Parathyroid adenoma (tissue), 2 donors: ENCODE results near the gene CNFN.

Experiments
- H2AFZ ChIP-seq: fragments of 300-600 bp; sonication (generic); one replicate; pipeline ENCODE4 v1.7.0; 2017; ENCODE audit warnings: antibody characterized with exemption, mild to moderate bottlenecking
- H3K27ac ChIP-seq: fragments of 300-600 bp; sonication (generic); one replicate; pipeline ENCODE4 v1.7.0; 2017
- H3K27me3 ChIP-seq: fragments of 300-600 bp; sonication (generic); one replicate; pipeline ENCODE4 v1.7.0; 2017; ENCODE audit warnings: low read length; ENCODE audit not compliant: control insufficient read depth, insufficient read depth
- H3K36me3 ChIP-seq: fragments of 300-600 bp; sonication (generic); one replicate; pipeline ENCODE4 v1.7.0; 2017; ENCODE audit warnings: low read length; ENCODE audit not compliant: control insufficient read depth, insufficient read depth
- H3K4me1 ChIP-seq: fragments of 300-600 bp; sonication (generic); one replicate; pipeline ENCODE4 v1.7.0; 2017; ENCODE audit warnings: control low read depth
- H3K4me2 ChIP-seq: fragments of 300-600 bp; sonication (generic); one replicate; pipeline ENCODE4 v1.7.0; 2017; ENCODE audit warnings: low read length
- H3K4me3 ChIP-seq: fragments of 300-600 bp; sonication (generic); one replicate; pipeline ENCODE4 v1.7.0; 2017; ENCODE audit warnings: low read depth, low read length
- H3K79me2 ChIP-seq: fragments of 300-600 bp; sonication (generic); one replicate; pipeline ENCODE4 v1.7.0; 2017; ENCODE audit warnings: control low read depth
- H3K9ac ChIP-seq: fragments of 300-600 bp; sonication (generic); one replicate; pipeline ENCODE4 v1.7.0; 2017; ENCODE audit warnings: mild to moderate bottlenecking
- H3K9me3 ChIP-seq: fragments of 300-600 bp; sonication (generic); one replicate; pipeline ENCODE4 v1.7.0; 2017; ENCODE audit warnings: low read length; ENCODE audit not compliant: control insufficient read depth
- TF ChIP-seq, protein P1 (sequence below): fragments of 300-600 bp; sonication (generic); IDR thresholded peaks from one replicate; pipeline ENCODE4 v1.7.0; 2017; ENCODE audit warnings: antibody characterized with exemption, mild to moderate bottlenecking
- donor health status: primary hyperparathyroidism.

The CNFN gene

DNA sequence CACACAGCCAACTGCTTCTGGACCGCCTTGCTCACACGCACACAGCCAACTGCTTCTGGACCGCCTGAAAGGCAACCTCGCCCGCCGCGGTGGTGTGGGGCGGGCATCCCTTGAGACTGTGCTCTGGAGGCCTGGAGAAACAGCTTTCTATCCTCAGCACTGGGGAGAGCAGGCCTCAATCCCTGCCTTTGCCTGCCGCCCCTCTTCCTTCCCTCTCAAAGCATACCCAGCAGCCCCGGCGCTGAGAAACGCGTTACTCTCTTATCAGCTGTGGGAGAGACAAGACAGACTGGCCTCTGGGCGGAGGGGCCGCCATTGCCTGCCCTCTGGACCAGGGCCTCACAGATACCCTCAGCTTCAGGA is 34.2 kb upstream of the CNFN start:
- TF ChIP-seq, protein P1, sequence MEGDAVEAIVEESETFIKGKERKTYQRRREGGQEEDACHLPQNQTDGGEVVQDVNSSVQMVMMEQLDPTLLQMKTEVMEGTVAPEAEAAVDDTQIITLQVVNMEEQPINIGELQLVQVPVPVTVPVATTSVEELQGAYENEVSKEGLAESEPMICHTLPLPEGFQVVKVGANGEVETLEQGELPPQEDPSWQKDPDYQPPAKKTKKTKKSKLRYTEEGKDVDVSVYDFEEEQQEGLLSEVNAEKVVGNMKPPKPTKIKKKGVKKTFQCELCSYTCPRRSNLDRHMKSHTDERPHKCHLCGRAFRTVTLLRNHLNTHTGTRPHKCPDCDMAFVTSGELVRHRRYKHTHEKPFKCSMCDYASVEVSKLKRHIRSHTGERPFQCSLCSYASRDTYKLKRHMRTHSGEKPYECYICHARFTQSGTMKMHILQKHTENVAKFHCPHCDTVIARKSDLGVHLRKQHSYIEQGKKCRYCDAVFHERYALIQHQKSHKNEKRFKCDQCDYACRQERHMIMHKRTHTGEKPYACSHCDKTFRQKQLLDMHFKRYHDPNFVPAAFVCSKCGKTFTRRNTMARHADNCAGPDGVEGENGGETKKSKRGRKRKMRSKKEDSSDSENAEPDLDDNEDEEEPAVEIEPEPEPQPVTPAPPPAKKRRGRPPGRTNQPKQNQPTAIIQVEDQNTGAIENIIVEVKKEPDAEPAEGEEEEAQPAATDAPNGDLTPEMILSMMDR = no peak
- Histone ChIP-seq H3K9ac (no peak overlapping the region), H2AFZ (peak overlapping the region; percentile 96), H3K27ac (peak overlapping the region; percentile 43), H3K4me2 (peak overlapping the region; percentile 94), H3K9me3 (no peaks in the 10 kb centered on the region), H3K79me2 (peaks cover 2% of the 10 kb centered on the region), H3K27me3 (no peaks in the 10 kb centered on the region), H3K36me3 (no peaks in the 10 kb centered on the region), H3K4me1 (peaks cover 10% of the 10 kb centered on the region), H3K4me3 (peak overlapping the region; percentile 79)

DNA sequence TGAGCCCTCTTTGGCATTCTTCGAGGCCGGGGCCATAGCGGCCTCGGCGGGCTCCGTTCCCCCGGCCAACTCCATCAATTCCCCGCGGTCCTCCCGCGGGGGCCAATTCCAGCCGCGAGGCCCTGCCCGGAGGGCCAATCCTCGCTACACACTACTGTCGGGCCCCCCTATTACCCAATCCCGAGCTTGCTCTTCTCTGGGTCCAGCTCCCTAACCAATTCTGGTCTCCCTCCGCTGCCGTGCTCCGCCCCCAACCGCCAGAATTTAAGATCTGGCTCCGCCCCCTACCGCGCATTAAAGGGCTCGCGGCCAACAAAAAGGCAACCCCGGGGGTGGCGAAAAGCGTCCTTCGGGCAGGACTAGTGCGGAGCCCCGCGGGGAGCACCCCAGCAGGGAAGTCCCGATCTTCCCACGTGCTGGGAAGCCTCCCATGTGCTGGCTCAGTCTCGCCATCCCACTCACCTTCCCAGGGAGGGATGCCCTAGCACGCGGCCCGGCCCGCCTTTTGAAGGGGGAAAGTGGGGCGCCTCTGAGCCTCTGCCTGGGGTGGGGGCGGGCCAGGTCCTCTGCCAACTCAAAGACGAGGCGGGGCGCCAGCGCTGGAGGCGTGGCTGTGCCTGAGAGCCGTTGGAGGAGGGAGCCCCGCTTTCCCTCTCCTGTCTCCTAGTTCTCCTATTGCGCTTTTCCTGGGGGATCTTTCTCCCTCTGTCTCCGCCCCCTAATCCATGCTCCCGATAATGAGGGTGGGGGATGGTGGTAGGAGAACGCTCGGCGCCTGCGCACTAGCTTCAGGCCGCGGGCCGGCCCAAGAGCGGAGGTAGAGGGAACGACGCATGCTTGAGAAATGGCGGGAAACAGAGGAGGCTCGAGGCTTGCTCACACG is 33.6 kb upstream of the CNFN start:
- peak overlapping the region; percentile 79 for H3K4me3 ChIP-seq
- no peaks in the 10 kb centered on the region for H3K36me3 ChIP-seq
- H3K9ac ChIP-seq = peak overlapping the region; percentile 12
- H2AFZ ChIP-seq = peak overlapping the region; percentile 96
- peaks cover 3% of the 10 kb centered on the region for H3K79me2 ChIP-seq
- TF ChIP-seq, protein P1 = no peak
- H3K9me3 ChIP-seq = no peaks in the 10 kb centered on the region
- H3K27me3 ChIP-seq = no peaks in the 10 kb centered on the region
- peak overlapping the region; percentile 43 for H3K27ac ChIP-seq
- H3K4me2 ChIP-seq = peak overlapping the region; percentile 94
- H3K4me1 ChIP-seq = peaks cover 10% of the 10 kb centered on the region

DNA sequence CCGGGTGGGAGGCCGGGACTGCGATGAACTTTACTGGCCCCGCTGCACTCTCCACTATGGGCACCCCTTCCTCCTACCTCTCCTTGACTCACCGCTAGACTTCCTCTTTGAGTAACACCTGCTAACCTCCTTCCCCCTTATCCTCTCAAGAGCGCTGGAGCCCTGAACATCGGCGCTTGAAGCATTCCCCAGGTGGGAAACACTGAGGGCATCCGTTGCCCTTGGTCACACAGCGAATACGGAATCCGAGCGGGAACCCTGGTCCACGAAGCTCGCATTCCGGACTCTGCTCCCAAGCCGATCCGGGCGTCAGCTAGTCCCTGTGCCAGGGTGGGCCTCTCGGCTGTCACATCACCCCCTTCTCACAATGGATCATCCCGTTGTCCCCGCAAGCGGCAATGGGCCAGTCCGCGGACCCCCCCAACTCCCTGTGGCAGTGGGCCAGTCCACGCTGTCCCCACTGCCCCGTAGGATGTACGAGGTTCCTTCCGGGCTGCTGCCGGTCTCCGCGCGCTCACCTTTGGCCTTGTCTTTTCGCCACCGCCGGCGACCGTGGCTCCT is 32.9 kb upstream of the CNFN start:
- H3K27ac ChIP-seq = peak overlapping the region; percentile 43
- H3K36me3 ChIP-seq = no peaks in the 10 kb centered on the region
- H3K4me1 ChIP-seq = peaks cover 10% of the 10 kb centered on the region
- H3K9me3 ChIP-seq = no peaks in the 10 kb centered on the region
- peaks cover 5% of the 10 kb centered on the region for H3K79me2 ChIP-seq
- no peaks in the 10 kb centered on the region for H3K27me3 ChIP-seq
- TF ChIP-seq, protein P1 = no peak
- H3K4me2 ChIP-seq = peak overlapping the region; percentile 94
- H3K4me3 ChIP-seq = peak overlapping the region; percentile 79
- H2AFZ ChIP-seq = peak overlapping the region; percentile 96
- peak overlapping the region; percentile 12 for H3K9ac ChIP-seq

DNA sequence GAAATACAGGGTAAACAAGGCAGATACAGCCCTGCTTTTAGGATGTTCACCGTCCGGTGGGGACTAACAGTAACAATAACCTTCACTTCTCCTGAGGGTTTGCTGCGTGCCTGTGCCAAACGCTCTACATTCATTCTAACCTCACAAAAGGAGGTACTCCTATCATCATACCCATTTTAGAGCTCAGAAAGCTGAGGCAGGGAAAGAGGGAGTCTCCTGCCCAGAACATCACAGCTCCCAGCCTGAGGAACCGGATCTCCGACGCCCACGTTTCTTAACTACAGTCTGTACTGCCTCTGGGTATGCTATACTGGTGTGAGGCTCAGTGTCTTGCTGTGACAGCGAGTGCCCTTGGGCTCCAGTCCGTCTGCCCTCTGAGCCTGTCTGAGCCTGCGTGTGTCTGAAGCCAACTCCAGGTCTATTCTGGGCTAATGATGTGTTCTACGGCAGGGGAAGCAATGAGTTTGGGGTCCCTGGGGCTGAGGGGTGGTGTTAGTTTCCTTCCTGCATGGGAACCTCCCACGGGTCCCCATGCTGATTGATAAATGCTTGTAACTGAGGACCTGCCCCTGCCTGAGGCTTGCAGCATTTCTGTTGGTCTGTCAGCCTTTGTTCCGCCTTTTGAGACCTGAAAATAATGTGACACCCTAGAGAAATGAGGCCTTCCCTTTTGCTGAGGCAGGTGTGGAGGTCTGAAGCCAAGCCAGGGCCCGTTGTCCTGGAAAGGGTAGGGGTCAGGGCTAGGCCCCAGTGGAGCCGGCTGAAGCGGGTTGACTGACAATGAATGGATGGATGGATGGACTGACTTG is 32.2 kb upstream of the CNFN start:
- Histone ChIP-seq H3K9me3 (no peaks in the 10 kb centered on the region), H3K27ac (peak overlapping the region; percentile 43), H3K4me2 (peak overlapping the region; percentile 94), H3K36me3 (no peaks in the 10 kb centered on the region), H2AFZ (no peak overlapping the region), H3K4me3 (peak overlapping the region; percentile 79), H3K79me2 (peaks cover 5% of the 10 kb centered on the region), H3K27me3 (no peaks in the 10 kb centered on the region), H3K9ac (no peak overlapping the region), H3K4me1 (peaks cover 10% of the 10 kb centered on the region)
- TF ChIP-seq, protein P1 = no peak
